GM19193 (cell line): Measurements from ENCODE around the gene SCUBE1.

Experiments
- POLR2A ChIP-seq: IDR thresholded peaks from 4 replicates; pipeline ENCODE4 v1.6.1; 2011; ENCODE audit not compliant: insufficient read depth, insufficient read length; ENCODE audit errors: extremely low read depth

Gene SCUBE1

GRCh38 chr22:43213051-43213450, 130.1 kb downstream of the SCUBE1 start:
- no peak for TF ChIP-seq POLR2A

- TF ChIP-seq POLR2A: no peak
Observed at GRCh38 chr22:43212434-43212952, 130.7 kb downstream of the SCUBE1 start.

DNA sequence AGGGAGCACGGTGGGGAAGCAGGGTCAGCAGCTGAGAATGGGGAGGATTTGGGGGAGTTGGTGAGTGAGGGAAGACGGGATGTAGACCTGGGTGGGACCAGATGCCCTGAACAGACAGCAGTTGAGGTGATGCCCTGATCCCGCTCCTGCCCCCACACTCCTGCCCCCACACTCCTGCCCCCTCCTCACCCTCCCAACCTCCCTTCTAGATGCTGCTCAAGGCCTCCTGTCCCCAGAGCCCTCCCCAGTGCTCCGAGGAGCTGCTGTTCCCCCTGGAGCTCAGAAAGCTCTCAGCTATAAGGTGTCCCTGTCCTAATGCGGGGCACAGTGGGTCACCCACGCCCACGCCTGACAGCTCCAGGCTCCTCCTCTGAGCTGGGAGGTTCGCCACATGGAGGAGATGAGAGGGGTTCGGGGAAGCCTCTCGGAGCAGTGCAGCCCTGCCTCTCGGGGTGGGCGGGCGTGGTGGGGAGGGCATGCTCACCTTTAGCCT, 131.2 kb downstream of the SCUBE1 start:
- TF ChIP-seq POLR2A: no peak

GRCh38 chr22:43210631-43211515, 132.3 kb downstream of the SCUBE1 start:
- no peak for TF ChIP-seq POLR2A

DNA sequence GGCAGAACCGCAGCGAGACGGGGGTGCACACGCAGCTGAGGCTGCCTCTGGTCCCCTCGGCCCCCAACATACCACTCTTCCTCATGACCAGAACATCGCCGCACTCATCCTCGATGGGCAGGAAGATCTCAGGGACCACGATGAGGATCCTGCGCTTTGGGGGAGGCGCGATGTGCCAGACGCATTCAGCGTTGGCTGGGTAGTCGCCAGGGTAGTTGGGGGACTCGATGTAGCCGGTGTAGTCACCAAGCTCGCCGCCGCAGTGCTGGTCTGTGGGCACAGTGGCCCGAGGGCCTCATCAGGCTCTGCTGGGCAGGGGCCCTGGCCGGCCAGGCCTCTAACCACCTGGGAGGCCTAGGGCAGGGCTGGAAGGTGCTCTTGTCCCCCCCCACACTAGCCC, 133.2 kb downstream of the SCUBE1 start:
- no peak for TF ChIP-seq POLR2A

- no peak for TF ChIP-seq POLR2A
Observed at GRCh38 chr22:43209523-43209890, 133.7 kb downstream of the SCUBE1 start.

DNA sequence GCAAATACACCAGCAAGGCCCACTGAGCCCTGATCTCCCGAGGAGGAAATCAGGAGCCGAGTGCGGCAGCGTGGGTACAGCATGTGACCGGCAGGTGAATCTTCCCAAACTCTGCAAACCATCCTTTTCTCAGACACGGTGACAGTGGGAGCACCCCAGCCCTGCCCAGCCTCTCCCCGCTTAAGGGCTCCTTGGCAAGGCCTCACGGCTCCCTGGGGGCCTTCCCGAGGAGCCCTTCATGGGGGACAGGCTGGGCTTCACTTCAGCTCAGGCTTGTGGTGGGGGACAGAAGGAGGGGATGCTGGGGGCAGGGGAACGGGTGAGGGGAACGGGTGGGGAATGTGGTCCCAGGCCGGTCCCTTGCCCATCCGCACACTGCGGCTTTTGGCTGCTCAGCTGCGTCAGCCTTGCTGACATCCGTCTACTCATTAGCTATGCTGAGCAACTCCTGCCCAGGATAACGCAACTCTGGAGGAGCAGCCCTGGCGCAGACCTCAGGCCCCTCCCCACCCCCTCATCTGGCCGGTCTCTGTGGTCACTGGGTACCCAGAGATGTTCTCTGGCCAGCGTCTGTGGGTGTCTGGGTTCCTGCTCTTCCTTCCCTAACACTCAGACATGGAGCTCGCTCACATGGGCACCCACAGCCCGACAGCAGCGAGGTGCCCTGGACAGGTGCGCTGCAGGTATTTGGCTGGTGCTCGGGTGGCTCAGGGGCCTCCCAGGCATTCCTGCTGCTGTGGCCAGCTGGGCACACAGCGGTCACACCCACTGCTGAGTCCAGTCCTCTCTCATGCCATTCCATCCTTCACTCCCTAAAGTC, 134.3 kb downstream of the SCUBE1 start:
- no peak for TF ChIP-seq POLR2A

DNA sequence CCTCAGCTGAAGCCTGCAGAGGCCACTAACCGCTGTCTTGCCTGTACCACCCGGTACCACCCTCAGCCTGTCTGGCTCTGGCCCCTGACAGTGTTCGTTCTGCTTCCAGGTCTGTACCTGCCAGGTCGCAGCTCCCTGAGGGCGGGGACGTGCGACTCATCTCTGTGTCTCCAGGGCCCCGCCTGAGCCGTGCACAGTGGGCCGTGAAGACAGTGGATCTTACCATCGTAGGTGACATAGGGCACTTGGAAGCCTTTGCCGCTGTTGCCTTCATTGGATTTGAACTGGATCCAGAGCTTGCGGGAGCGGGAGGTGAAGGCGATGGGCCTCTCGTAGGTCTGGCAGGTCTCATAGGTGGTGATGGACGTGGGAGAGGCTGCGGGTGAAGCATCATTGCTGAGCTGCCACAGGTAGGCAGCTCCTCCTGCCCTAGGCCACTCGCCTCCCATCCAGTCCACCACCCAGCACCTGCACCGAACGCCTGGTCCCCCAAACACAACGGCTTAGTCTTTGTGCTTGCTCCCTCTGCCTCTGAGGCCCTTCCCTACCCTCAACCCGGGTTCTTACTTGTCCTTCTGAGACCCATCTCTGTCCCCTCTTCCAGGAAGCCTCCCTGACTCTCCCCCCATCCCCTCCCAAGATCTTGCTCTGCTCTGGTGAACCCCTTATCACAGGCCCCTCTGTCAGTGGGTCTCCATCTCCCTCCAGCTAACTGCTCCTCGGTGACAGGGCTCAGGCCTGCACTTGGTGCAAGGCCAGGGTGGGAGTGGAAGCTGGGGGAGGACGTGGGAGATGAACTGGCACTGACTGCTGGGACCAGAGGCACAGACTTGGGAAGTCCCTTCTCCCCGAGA, 135.1 kb downstream of the SCUBE1 start:
- TF ChIP-seq POLR2A: no peak

GRCh38 chr22:43207386-43207785, 135.8 kb downstream of the SCUBE1 start:
- no peak for TF ChIP-seq POLR2A

- no peak for TF ChIP-seq POLR2A
Observed at GRCh38 chr22:43206509-43207161, 136.5 kb downstream of the SCUBE1 start.

DNA sequence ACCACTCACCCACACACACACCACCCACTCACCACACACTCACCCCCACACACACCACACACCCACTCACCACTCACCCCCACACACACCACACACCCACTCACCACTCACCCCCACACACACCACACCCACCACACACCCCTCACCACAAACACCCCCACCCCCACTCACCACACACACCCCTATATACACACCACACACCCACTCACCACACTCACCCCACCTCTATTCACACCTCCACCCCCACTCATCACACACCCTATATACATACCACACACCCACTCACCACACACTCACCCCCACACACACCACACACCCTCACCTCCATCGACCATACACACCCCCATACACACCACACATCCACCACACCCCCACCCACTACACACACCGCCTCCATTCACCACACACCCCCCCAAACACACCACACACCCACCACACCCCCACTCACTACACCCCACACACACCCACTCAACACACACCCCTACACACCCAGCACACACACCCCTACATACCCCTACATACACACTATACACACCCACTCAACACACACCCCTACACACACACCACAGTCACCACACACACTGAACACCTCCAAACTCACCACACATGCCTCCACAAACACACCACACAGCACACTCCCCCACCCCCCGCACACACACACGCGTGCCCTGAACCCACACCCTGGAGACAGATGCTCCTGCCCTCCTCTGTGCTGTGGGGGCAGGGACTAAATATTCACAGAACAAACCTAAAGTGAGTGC, 137.2 kb downstream of the SCUBE1 start:
- no peak for TF ChIP-seq POLR2A

GRCh38 chr22:43205261-43205691, 137.9 kb downstream of the SCUBE1 start:
- TF ChIP-seq POLR2A: no peak

DNA sequence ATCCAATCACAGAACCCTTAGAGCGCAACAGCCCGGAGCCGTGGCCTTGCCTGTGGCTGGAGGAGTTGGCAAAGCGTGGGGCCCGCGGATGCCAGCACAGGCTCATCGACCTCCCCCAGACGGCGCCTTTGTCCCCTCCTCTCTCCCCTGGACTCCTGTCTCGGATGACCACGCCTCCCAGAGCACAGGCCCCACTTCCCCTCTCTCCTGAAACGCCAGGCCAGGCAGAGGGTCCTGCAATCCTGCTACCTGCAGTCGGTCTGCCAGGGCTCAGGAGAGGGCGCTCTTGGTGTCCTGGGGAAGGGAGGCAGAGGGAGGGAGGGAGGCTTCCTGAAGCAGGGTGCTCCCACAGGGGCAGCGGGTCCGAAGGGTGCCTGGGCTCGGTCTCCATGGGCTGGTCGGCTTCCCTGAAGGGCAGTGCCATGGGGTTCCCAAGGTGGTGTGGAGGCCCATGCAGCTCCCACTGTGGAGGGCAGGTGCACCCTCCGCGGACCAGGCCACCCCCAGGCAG, 139.6 kb downstream of the SCUBE1 start:
- TF ChIP-seq POLR2A: no peak
